GM12874 (cell line): Measurements from ENCODE around the gene ROCK2.
A peak's percentile ranks its signal among the peaks of the same experiment; 100 is the strongest.

Source experiments
- TF ChIP-seq, protein P1 (sequence below): IDR thresholded peaks from 2 replicates; pipeline ENCODE4 v1.5.1; 2011; ENCODE audit warnings: low read depth, mild to moderate bottlenecking, control low read depth, low read length, moderate library complexity; ENCODE audit not compliant: insufficient read depth

ROCK2 gene

DNA sequence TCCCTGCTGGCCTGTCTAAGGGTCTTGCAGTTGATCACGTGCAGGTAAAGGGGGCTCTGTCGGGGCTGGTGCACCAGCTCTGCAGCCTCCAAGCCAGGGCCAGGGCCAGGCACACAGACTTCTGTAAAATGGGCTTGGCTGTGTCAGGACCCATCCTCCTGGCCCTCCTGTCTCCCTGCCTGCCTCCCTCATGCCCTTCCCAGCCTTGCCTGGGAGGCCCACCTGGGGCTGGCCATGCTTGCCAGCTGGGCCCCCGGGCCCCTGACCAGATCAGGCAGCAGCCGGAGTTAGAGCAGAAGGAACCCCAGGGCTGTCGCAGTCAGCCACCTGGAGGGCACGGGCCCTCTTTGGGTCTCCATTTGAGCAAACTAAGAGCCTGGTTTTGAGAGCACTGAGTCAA lies 187.1 kb downstream of the ROCK2 start:
- TF ChIP-seq, protein P1, sequence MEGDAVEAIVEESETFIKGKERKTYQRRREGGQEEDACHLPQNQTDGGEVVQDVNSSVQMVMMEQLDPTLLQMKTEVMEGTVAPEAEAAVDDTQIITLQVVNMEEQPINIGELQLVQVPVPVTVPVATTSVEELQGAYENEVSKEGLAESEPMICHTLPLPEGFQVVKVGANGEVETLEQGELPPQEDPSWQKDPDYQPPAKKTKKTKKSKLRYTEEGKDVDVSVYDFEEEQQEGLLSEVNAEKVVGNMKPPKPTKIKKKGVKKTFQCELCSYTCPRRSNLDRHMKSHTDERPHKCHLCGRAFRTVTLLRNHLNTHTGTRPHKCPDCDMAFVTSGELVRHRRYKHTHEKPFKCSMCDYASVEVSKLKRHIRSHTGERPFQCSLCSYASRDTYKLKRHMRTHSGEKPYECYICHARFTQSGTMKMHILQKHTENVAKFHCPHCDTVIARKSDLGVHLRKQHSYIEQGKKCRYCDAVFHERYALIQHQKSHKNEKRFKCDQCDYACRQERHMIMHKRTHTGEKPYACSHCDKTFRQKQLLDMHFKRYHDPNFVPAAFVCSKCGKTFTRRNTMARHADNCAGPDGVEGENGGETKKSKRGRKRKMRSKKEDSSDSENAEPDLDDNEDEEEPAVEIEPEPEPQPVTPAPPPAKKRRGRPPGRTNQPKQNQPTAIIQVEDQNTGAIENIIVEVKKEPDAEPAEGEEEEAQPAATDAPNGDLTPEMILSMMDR: no peak

DNA sequence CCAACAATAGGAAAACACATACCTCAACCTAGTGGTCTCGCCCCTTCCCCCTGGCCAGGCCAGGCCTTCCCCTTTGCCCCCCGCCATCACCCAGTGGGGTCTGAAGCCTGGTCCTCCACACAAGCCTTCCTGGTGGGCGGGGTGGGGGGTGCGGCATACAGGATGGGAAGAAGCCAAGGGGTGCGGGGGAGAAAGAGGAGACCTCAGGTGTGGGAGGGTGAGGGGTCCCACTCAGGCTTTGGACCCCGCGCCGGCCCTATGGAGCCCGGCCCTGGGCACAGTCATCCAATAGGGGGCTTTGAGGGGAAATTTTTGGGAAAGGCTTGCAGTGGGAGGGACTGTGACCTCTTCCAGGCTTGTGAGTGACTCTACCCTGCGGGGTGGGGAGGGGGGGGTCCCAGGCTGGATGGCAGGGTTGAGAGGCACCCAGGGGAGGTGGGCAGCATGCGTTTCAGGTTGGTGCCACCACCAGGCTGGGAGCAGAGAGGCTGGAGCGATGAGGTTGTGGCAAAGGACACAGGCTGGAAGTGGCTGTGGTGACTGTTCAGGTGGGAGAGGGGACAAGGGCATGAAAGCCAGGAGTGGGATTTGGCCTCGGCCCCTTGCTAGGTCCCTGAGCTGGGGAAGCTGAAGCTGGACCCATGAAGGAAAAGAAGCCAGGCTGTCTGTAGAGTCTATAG lies 187.9 kb downstream of the ROCK2 start:
- TF ChIP-seq, protein P1: no peak

DNA sequence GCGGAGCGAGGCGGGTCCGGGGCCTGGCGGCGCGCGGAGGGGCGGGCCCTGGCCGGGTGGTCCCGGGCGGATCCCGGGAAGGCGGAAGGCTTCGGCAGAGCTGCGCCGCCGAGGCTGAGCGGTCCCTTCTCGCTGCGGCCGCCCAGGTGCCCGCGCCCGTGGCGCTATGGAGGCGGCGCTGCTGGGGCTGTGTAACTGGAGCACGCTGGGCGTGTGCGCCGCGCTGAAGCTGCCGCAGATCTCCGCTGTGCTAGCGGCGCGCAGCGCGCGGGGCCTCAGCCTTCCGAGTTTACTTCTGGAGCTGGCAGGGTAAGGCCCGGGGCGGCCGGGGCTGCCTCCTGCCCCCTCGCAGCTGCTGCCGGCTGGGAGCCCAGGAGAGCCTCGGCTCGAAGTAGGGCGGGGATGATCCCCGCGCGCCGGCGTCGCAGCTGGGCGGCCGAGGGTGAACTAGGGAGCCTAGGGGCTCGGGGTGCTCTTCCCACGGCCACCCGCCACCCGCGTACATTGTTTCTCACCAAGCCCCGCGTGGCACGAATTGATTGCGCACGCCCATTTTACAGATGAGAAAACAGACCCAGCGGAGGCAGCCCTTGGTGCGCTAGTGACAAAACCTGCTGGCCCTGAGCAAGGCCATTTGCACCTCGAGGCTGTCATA lies 188.9 kb downstream of the ROCK2 start, which contains the start of gene SLC66A3:
SLC66A3 (plus strand) TSS at position 87 of the 655 bp plus-strand sequence; CDS start at position 167, 80 bp downstream.
- TF ChIP-seq, protein P1: 0 out of 2 replicates have a peak, but pooled peaks have one; percentile 18

DNA sequence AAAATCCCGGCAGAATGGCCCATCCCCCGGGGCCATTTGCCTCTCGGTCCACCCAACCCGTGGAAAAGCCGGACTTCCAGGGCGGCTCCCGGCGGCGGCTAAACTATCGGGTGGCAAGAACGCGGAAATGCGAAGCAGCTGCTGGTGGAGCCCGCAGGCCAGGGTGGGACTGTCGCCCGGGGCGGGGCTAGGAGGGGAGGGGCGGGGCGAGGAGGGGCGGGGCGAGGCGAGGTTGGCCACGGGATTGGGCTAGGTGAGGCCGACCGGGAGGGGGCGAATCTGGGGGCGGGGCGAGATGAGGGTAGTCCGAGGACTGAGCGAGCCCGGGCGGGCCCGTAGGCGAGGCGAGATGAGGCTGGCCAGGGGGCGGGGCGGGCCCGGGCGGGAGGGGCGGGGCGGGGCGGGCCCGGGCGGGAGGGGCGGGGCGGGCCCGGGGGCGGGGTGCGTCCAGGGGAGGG lies 189.5 kb downstream of the ROCK2 start:
- TF ChIP-seq, protein P1: no peak

DNA sequence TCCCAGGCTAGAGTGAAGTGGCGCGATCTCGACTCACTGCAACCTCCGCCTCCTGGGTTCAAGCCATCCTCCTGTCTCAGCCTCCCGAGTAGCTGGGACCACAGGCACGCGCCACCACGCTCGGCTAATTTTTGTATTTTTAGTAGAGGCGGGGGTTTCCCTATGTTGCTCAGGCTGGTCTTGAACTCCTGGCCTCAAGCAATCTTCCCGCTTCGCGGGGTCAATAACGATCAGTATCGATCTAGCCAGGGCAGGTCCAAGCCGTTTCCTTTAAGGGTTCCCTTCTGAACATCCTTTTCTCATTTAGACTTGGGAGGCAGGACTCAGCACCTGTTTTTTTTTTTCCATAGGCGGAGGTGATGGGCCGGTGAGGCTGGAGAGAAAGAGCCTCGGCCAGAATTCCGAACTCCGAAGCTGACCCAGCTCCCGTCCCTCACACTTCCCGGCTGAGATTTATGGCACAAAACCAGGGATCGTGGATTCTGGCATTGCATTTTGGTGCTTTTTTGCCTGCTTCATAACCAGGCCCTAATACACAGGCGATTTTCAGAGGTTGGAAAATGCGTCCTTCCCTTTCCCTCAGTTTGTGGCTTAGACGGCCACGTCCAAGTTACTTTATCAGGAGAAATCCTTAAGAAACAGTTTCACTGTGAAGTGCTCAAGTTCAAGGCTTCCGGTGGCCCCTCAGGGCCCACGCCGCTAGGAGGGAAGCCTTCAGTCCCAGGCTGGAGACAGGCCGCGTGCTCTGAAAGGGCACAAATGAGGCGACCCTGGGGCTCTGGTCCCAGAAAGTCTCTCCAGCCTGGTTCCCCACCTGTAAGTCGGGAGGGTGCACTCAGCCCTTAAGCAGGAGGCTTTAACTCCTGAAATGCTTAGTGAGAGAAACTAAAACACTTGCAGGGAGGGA lies 190.2 kb downstream of the ROCK2 start:
- TF ChIP-seq, protein P1: no peak

DNA sequence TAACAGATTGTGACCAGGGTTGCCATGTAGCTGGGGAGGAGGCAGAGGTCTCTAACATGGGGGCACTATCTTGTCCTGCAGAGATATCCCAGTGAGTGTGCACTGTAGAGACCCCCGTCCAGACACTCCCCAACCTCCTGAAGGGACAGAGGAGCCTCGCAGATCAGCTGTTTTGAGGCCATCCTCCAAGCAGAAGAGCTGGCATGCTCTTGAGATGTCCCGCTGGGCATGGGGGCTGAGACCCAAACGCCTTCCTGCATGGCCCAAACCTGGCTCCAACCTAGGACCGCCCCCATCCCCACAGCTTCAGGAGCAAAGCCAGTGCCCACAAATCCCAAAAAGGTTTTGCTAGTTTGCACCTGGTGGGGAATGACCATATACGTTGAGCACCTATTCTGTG lies 191.8 kb downstream of the ROCK2 start:
- TF ChIP-seq, protein P1: no peak

DNA sequence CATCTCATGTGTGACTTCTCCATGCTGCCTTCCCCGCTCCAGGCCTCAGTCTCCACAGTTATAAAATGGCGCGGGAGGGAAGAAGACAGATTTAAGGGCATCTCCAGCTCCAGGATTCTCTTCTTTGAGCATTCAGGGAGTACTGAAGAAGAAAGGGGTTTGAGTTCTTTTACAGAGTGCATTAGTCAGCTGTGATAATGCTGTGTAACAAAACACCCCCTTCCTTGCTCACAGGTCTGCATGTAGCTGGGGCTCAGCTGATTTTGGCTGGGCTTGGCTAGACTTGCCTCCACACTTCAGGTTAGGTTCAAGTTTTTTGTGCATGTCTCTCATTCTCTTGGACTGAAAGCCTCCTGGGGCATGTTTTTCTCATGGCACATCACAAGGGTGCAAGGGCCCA lies 197.2 kb downstream of the ROCK2 start:
- TF ChIP-seq, protein P1: no peak
